Left hindlimb (tissue), 1 donor: ENCODE data around the gene MAGEA12.
"Not testable (repeated sequence)": the region's sequence is repeated elsewhere in the genome, so short reads cannot be mapped to it uniquely, and the experiment has no call there.

Source experiments
- DNase-seq: peaks from one replicate; pipeline ENCODE4 v3.0.0-alpha.2; 2018

The MAGEA12 gene, protein sequence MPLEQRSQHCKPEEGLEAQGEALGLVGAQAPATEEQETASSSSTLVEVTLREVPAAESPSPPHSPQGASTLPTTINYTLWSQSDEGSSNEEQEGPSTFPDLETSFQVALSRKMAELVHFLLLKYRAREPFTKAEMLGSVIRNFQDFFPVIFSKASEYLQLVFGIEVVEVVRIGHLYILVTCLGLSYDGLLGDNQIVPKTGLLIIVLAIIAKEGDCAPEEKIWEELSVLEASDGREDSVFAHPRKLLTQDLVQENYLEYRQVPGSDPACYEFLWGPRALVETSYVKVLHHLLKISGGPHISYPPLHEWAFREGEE

DNA sequence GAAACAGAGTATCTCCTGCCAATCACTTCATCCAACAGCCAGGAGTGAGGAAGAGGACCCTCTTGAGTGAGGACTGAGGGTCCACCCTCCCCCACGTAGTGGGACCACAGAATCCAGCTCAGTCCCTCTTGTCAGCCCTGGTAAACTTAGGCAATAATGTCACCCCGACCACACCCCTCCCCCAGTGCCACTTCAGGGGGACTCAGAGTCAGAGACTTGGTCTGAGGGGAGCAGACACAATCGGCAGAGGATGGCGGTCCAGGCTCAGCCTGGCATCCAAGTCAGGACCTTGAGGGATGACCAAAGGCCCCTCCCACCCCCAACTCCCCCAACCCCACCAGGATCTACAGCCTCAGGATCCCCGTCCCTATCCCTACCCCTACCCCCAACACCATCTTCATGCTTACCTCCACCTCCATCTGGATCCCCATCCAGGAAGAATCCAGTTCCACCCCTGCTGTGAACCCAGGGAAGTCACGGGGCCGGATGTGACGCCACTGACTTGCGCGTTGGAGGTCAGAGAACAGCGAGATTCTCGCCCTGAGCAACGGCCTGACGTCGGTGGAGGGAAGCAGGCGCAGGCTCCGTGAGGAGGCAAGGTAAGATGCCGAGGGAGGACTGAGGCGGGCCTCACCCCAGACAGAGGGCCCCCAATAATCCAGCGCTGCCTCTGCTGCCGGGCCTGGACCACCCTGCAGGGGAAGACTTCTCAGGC is at the start of gene MAGEA12, which contains the start of gene CSAG1:
MAGEA12 (plus strand) TSS at position 497 of the 715 bp plus-strand sequence. CDS start 2,405 bp downstream, outside the sequence.
CSAG1 (minus strand) TSS at position 461 of the 715 bp plus-strand sequence. CDS start 1,261 bp downstream, outside the sequence.
- no peak for DNase-seq

DNA sequence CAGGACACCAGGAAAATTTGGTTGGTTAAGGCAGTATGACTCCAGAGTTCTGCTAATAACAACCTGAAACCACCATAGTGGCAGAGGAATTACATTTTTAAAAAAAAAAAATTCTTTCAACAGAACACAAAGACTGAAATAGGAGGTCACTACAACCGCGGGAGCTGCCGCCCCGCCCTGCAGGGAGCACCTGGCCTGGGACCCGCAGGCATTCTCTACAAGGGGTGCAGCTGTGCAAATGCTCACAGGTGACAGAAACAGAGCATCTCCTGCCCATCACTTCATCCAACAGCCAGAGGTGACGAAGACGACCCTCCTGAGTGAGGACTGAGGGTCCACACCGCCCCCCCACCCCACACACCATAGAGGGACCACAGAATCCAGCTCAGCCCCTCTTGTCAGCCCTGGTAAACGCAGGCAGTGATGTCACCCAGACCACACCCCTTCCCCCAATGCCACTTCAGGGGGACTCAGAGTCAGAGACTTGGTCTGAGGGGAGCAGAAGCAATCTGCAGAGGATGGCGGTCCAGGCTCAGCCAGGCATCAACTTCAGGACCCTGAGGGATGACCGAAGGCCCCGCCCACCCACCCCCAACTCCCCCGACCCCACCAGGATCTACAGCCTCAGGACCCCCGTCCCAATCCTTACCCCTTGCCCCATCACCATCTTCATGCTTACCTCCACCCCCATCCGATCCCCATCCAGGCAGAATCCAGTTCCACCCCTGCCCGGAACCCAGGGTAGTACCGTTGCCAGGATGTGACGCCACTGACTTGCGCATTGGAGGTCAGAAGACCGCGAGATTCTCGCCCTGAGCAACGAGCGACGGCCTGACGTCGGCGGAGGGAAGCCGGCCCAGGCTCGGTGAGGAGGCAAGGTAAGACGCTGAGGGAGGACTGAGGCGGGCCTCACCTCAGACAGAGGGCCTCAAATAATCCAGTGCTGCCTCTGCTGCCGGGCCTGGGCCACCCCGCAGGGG is 35.3 kb upstream of the MAGEA12 start, which contains the start of gene MAGEA3:
MAGEA3 (plus strand) TSS at position 843 of the 980 bp plus-strand sequence. CDS start 2,039 bp downstream, outside the sequence.
- not testable (repeated sequence) for DNase-seq

DNA sequence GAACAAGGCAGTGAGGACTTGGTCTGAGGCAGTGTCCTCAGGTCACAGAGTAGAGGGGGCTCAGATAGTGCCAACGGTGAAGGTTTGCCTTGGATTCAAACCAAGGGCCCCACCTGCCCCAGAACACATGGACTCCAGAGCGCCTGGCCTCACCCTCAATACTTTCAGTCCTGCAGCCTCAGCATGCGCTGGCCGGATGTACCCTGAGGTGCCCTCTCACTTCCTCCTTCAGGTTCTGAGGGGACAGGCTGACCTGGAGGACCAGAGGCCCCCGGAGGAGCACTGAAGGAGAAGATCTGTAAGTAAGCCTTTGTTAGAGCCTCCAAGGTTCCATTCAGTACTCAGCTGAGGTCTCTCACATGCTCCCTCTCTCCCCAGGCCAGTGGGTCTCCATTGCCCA is 33.2 kb upstream of the MAGEA12 start:
- not testable (repeated sequence) for DNase-seq

DNA sequence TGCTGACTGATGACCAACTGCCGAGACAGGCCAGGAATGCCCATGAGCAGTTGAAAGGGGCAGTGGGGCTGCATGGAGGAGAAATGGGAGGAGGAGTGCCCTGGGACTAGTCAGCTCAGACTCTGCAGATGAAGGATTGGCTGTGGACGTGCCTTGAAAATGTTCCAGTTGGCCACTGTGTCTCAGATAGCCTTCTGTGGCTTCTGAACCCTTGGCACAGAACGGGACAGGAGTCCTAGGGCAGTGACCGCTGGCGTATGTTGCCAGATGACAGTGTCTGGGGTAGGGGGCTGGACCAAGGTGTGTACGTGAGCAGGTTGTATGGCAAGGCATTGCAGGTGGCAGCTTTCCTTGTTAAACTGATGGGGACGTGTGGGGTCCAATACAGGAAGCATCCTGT is 27.1 kb upstream of the MAGEA12 start:
- not testable (repeated sequence) for DNase-seq

DNA sequence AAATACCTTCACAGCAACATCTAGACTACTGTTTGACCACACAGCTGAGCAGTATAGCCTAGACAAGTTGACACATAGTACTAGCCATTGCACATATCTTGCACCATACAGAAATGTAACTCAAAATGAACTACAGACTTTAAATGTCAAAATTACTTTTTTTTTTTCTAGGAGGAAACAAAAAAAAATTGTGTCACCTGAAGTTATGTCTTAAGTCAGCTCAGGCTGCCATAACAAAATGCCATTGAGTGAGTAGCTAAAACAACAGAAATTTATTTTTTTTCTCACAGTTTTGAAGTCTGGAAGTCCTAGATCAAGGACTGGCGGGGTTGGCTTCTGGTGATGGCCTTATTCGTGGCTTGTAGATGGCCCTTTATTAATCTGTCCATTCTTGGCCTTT is 24.4 kb upstream of the MAGEA12 start, which contains the start of gene CSAG2:
CSAG2 (minus strand) TSS at position 101 of the 400 bp plus-strand sequence. CDS start 161 bp downstream, outside the sequence.
- DNase-seq, result not testable (repeated sequence)

DNA sequence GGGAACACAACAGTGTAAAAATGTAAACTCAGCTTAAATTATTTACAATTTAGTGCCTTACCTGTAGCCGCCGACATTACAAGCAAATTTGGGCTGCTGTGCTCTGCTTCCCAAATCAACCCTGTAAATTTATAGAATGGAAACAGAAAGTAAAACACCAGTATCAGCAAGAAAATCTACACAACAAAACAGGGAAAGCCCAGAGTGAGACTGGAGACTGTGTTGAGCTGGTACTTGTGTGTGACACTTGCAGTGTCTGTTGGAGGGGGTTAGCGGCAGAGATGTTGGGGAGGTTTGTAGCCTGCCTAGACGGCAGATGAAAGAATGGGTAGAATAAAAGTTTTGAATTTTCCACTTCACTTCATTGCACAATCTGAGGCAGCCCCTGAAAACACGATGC is 20.4 kb upstream of the MAGEA12 start:
- not testable (repeated sequence) for DNase-seq

DNA sequence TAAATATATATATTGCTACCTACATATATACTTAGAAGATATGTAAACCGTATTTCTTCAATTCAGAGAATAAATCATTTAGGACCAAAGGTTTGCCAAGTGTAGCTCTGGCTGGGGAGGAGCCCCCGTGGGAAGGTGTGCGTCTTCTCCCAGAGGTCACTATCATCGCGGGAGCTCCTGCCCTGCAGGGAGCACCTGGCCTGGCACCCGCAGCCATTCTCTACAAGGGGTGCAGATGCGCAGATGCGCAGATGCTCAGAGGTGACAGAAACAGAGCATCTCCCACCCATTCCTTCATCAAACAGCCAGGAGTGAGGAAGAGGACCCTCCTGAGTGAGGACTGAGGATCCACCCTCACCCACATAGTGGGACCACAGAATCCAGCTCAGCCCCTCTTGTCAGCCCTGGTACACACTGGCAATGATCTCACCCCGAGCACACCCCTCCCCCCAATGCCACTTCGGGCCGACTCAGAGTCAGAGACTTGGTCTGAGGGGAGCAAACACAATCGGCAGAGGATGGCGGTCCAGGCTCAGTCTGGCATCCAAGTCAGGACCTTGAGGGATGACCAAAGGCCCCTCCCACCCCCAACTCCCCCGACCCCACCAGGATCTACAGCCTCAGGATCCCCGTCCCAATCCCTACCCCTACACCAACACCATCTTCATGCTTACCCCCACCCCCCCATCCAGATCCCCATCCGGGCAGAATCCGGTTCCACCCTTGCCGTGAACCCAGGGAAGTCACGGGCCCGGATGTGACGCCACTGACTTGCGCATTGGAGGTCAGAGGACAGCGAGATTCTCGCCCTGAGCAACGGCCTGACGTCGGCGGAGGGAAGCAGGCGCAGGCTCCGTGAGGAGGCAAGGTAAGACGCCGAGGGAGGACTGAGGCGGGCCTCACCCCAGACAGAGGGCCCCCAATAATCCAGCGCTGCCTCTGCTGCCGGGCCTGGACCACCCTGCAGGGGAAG is 19.5 kb upstream of the MAGEA12 start, which contains the start of gene MAGEA2B:
MAGEA2B (plus strand) TSS at position 814 of the 973 bp plus-strand sequence. CDS start 2,479 bp downstream, outside the sequence.
- DNase-seq, result not testable (repeated sequence)

DNA sequence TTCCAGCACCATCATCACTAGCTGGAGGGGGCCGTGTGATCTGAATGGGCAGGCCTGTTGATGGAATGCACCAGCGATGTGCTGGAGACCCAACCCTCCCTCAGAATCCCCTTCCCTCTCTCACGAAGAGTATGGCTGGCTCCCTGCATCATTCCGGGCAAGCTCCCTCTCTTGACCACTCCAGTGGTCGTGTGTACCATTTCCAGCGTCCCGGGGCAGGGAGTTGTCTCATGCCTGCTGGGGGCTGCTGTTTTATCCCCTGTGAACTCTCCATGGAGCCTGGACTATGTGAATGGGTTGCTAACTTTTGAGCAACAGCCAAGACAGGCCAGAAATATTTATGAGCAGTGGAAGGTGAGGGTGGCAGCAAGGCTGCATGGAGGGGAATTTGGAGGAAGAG is 8.1 kb upstream of the MAGEA12 start:
- no peak for DNase-seq

DNA sequence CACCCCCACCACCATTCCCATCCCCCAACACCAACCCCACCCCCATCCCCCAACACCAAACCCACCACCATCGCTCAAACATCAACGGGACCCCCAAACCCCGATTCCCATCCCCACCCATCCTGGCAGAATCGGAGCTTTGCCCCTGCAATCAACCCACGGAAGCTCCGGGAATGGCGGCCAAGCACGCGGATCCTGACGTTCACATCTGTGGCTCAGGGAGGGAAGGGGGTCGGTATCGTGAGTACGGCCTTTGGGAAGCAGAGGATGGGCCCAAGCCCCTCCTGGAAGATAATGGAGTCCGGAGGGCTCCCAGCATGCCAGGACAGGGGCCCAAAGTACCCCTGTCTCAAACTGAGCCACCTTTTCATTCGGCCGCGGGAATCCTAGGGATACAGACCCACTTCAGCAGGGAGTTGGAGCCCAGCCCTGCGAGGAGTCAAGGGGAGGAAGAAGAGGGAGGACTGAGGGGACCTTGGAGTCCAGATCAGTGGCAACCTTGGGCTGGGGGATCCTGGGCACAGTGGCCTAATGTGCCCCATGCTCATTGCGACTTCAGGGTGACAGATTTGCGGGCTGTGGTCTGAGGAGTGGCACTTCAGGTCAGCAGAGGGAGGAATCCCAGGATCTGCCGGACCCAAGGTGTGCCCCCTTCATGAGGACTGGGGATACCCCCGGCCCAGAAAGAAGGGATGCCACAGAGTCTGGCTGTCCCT is 744 bp downstream of the MAGEA12 start:
- DNase-seq, result not testable (repeated sequence)

DNA sequence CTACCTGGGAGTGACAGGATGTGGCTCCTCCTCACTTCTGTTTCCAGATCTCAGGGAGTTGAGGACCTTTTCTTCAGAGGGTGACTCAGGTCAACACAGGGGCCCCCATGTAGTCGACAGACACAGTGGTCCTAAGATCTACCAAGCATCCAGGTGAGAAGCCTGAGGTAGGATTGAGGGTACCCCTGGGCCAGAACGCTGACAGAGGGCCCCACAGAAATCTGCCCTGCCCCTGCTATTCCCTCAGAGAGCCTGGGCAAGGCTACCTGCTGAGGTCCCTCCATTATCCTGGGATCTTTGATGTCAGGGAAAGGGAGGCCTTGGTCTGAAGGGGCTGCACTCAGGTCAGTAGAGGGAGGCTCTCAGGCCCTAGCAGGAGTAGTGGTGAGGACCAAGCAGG is 1.5 kb downstream of the MAGEA12 start:
- DNase-seq, result no peak

DNA sequence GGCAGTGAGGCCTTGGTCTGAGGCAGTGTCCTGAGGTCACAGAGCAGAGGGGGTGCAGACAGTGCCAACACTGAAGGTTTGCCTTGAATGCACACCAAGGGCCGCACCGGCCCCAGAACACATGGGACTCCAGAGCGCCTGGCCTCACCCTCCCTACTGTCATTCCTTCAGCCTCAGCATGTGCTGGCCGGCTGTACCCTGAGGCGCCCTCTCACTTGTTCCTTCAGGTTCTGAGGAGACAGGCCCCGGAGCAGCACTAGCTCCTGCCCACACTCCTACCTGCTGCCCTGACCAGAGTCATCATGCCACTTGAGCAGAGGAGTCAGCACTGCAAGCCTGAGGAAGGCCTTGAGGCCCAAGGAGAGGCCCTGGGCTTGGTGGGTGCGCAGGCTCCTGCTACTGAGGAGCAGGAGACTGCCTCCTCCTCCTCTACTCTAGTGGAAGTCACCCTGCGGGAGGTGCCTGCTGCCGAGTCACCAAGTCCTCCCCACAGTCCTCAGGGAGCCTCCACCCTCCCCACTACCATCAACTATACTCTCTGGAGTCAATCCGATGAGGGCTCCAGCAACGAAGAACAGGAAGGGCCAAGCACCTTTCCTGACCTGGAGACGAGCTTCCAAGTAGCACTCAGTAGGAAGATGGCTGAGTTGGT is 2.4 kb downstream of the MAGEA12 start:
- DNase-seq, result no peak

DNA sequence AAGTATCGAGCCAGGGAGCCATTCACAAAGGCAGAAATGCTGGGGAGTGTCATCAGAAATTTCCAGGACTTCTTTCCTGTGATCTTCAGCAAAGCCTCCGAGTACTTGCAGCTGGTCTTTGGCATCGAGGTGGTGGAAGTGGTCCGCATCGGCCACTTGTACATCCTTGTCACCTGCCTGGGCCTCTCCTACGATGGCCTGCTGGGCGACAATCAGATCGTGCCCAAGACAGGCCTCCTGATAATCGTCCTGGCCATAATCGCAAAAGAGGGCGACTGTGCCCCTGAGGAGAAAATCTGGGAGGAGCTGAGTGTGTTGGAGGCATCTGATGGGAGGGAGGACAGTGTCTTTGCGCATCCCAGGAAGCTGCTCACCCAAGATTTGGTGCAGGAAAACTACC is 3.0 kb downstream of the MAGEA12 start:
- DNase-seq, result not testable (repeated sequence)

DNA sequence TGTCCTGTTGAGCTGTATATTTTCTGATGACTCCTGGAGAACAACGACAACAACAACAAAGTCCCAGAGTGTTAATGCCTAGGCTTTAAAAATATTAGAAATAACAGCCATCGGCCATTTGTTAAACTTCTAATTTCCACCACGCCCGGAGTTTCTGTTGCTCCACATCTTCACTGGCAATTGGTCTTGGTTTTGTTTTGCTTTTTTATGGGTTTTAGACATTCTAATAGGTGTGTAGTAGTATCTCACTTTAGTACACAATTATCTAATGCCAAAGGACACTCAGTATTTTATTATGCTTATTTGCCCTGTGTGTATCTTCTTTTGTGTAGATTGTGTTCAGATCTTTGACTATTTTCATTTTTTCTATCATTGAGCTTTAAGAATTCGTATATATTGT is 5.0 kb downstream of the MAGEA12 start:
- DNase-seq, result no peak

DNA sequence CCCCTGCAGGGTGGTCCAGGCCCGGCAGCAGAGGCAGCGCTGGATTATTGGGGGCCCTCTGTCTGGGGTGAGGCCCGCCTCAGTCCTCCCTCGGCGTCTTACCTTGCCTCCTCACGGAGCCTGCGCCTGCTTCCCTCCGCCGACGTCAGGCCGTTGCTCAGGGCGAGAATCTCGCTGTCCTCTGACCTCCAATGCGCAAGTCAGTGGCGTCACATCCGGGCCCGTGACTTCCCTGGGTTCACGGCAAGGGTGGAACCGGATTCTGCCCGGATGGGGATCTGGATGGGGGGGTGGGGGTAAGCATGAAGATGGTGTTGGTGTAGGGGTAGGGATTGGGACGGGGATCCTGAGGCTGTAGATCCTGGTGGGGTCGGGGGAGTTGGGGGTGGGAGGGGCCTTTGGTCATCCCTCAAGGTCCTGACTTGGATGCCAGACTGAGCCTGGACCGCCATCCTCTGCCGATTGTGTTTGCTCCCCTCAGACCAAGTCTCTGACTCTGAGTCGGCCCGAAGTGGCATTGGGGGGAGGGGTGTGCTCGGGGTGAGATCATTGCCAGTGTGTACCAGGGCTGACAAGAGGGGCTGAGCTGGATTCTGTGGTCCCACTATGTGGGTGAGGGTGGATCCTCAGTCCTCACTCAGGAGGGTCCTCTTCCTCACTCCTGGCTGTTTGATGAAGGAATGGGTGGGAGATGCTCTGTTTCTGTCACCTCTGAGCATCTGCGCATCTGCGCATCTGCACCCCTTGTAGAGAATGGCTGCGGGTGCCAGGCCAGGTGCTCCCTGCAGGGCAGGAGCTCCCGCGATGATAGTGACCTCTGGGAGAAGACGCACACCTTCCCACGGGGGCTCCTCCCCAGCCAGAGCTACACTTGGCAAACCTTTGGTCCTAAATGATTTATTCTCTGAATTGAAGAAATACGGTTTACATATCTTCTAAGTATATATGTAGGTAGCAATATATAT is 20.4 kb downstream of the MAGEA12 start, which contains the start of gene MAGEA2:
MAGEA2 (minus strand) TSS at position 157 of the 965 bp plus-strand sequence. CDS start 2,479 bp downstream, outside the sequence.
- DNase-seq, result not testable (repeated sequence)

DNA sequence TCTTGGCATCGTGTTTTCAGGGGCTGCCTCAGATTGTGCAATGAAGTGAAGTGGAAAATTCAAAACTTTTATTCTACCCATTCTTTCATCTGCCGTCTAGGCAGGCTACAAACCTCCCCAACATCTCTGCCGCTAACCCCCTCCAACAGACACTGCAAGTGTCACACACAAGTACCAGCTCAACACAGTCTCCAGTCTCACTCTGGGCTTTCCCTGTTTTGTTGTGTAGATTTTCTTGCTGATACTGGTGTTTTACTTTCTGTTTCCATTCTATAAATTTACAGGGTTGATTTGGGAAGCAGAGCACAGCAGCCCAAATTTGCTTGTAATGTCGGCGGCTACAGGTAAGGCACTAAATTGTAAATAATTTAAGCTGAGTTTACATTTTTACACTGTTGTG is 21.3 kb downstream of the MAGEA12 start:
- DNase-seq, result not testable (repeated sequence)

DNA sequence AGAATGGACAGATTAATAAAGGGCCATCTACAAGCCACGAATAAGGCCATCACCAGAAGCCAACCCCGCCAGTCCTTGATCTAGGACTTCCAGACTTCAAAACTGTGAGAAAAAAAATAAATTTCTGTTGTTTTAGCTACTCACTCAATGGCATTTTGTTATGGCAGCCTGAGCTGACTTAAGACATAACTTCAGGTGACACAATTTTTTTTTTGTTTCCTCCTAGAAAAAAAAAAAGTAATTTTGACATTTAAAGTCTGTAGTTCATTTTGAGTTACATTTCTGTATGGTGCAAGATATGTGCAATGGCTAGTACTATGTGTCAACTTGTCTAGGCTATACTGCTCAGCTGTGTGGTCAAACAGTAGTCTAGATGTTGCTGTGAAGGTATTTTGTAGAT is 25.4 kb downstream of the MAGEA12 start, which contains the start of gene CSAG3:
CSAG3 (plus strand) TSS at position 301 of the 400 bp plus-strand sequence.
- not testable (repeated sequence) for DNase-seq

DNA sequence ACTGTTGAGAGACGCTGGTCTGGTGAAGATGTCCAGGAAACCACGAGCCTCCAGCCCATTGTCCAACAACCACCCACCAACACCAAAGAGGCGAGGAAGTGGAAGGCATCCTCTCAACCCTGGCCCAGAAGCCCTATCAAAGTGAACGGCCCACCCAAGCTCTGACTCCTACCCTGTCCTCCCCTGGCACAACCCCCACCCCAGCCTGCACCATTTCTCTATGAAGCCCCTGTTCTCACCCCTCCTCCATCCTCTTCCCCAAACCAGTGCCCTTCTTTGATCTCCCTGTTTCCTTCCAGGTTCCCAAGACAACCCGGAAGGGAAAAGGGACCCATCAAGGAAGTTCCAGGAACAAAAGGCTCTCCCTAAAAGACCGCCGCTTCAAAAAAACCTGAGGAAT is 26.0 kb downstream of the MAGEA12 start:
- DNase-seq, result not testable (repeated sequence)

DNA sequence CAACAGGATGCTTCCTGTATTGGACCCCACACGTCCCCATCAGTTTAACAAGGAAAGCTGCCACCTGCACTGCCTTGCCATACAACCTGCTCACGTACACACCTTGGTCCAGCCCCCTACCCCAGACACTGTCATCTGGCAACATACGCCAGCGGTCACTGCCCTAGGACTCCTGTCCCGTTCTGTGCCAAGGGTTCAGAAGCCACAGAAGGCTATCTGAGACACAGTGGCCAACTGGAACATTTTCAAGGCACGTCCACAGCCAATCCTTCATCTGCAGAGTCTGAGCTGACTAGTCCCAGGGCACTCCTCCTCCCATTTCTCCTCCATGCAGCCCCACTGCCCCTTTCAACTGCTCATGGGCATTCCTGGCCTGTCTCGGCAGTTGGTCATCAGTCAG is 28.0 kb downstream of the MAGEA12 start:
- not testable (repeated sequence) for DNase-seq
